Transverse colon (tissue), 4 donors: ENCODE data around the gene NBPF1. TPM values are rescaled to one million over a fixed set of nuclear protein-coding genes. Genes with fewer than 3 reads are reported as not detected.
"Not testable (repeated sequence)": the region's sequence is repeated elsewhere in the genome, so short reads cannot be mapped to it uniquely, and the experiment has no call there.

ENCODE experiments used
- DNase-seq: peaks from one replicate; pipeline ENCODE4 v3.0.0-alpha.2; 2019
- H3K27ac ChIP-seq, 4 donors: fragments of 200-600 bp; sonication (generic); 2 replicates each; pipeline ENCODE4 v1.5.1; 2016 to 2018; ENCODE audit warnings: inconsistent platforms in 4 of 4
- H3K27me3 ChIP-seq: fragments of 200-600 bp; sonication (generic); 2 replicates; pipeline ENCODE4 v1.5.1; 2017; ENCODE audit warnings: inconsistent platforms
- H3K36me3 ChIP-seq, 4 donors: fragments of 200-600 bp; sonication (generic); 2 replicates each; pipeline ENCODE4 v1.5.1; 2017 to 2019; ENCODE audit warnings: inconsistent platforms in 4 of 4
- H3K4me1 ChIP-seq, 4 donors: fragments of 200-600 bp; sonication (generic); 2 replicates each; pipeline ENCODE4 v1.5.1; 2017 to 2020; ENCODE audit warnings: inconsistent platforms in 4 of 4
- H3K4me3 ChIP-seq, 4 donors: fragments of 200-600 bp; sonication (generic); 1 replicate in 1 of 4; 2 replicates in 3 of 4; pipeline versions ENCODE4 v1.5.1 to v1.6.1; 2017 to 2019; ENCODE audit warnings: inconsistent platforms in 4 of 4
- H3K9me3 ChIP-seq, 2 donors: fragments of 200-600 bp; sonication (generic); 2 replicates each; pipeline ENCODE4 v1.5.1; 2017 to 2019; ENCODE audit warnings: inconsistent platforms in 2 of 2
- CTCF ChIP-seq, 5 experiments: fragments of 200-600 bp in 3 of 5; fragments of 450-650 bp in 2 of 5; sonication (generic) in 3 of 5; IDR thresholded peaks; 1 replicate in 2 of 5; 2 replicates in 3 of 5; pipeline ENCODE4 v1.5.1; 2016 to 2017; ENCODE audit warnings: antibody characterized with exemption in 5 of 5, inconsistent platforms in 3 of 5, mild to moderate bottlenecking in 2 of 5, moderate library complexity in 1 of 5
- EP300 ChIP-seq: sonication (generic); formaldehyde crosslinking; IDR thresholded peaks from one replicate; pipeline ENCODE4 v1.6.1; 2017; ENCODE audit warnings: antibody characterized with exemption, low read depth
- POLR2A ChIP-seq: fragments of 450-650 bp; IDR thresholded peaks from one replicate; pipeline ENCODE4 v1.6.1; 2016; ENCODE audit warnings: antibody characterized with exemption, mild to moderate bottlenecking, moderate library complexity
- POLR2AphosphoS5 ChIP-seq, 3 donors: sonication (generic); formaldehyde crosslinking; IDR thresholded peaks; one replicate each; pipeline ENCODE4 v1.6.1; 2016; ENCODE audit warnings: antibody characterized with exemption in 3 of 3
- WGBS, 2 donors: methylation state at CpG; one replicate each; pipeline ENCODE4 v1.1.5; 2018; ENCODE audit warnings: low coverage in 1 of 2; 5-methylcytosine and 5-hydroxymethylcytosine counted together
- in situ Hi-C, 4 donors: fragments of 200-750 bp; cut with MboI; loops; one replicate each; pipeline versions ENCODE4 v1.15.0 to v1.15.1; 2017; ENCODE audit warnings: low sequenced_read_pairs in 3 of 4, low pct_ligation_motif_present in 1 of 4, low pct_unique_long_range_greater_than_20kb in 1 of 4
- intact Hi-C: fragments of 100-400 bp; cut with DNase I; formaldehyde crosslinking; loops from one replicate; pipeline ENCODE4 v1.15.1; 2023; ENCODE audit warnings: low total_unique reads
- total RNA-seq, 4 donors: library from RNA; depleted of rRNA; stranded (reverse); fragments of >200 nt; gene quantifications; one replicate each; pipeline ENCODE4 v1.1.0, GENCODE V29; 2016

Gene NBPF1
- total RNA-seq, 4 donors from 2014 or later, result 70.1 to 178 (median 148) TPM

- no peak overlapping the region for H3K27ac ChIP-seq
- no peaks in the 10 kb centered on the region for H3K9me3 ChIP-seq
- no peaks in the 10 kb centered on the region for H3K36me3 ChIP-seq
- intact Hi-C loops (no loop called here), in situ Hi-C loops (no loop called here)
- 45% methylated on average over 12 of the region's 12 CpGs; no CpG with 5 or more reads in 1 of the 2 donors for WGBS, 2 donors
- no peak overlapping the region for H3K4me3 ChIP-seq
- H3K27me3 ChIP-seq, result peaks cover 67% of the 10 kb centered on the region
- no peaks in the 10 kb centered on the region for H3K4me1 ChIP-seq
- TF ChIP-seq POLR2AphosphoS5 (IDR thresholded peaks at IDR 0.05) (no peak), CTCF (IDR thresholded peaks at IDR 0.05) (no peak), EP300 (no peak), POLR2A (no peak)
- DNase-seq, result no peak
These were observed 92.1 kb downstream of the NBPF1 start for GRCh38 chr1:16521288-16521583.

- H3K4me1 ChIP-seq, H3K4me3 ChIP-seq, H3K9me3 ChIP-seq, DNase-seq, H3K27ac ChIP-seq, in situ Hi-C loops, intact Hi-C loops, H3K36me3 ChIP-seq: not testable (repeated sequence)
- H3K27me3 ChIP-seq, result peaks cover 67% of the 10 kb centered on the region
- WGBS, 2 donors, result 48 to 49% methylated on average over 11 to 33 of the region's 48 CpGs
These were observed 92.7 kb downstream of the NBPF1 start for GRCh38 chr1:16520435-16521287.

GRCh38 chr1:16519255-16519951, 94.0 kb downstream of the NBPF1 start:
- in situ Hi-C loops, H3K4me1 ChIP-seq, DNase-seq, H3K4me3 ChIP-seq, H3K36me3 ChIP-seq, H3K9me3 ChIP-seq, intact Hi-C loops, H3K27ac ChIP-seq: not testable (repeated sequence)
- 58 to 60% methylated on average over 3 to 6 of the region's 6 CpGs for WGBS, 2 donors
- peaks cover 58% of the 10 kb centered on the region for H3K27me3 ChIP-seq

- H3K9me3 ChIP-seq, H3K27ac ChIP-seq, H3K4me1 ChIP-seq, intact Hi-C loops, in situ Hi-C loops, H3K36me3 ChIP-seq, H3K4me3 ChIP-seq, DNase-seq: not testable (repeated sequence)
- 56 to 65% methylated on average over 2 to 3 of the region's 3 CpGs for WGBS, 2 donors
- H3K27me3 ChIP-seq, result peaks cover 53% of the 10 kb centered on the region
These were observed 94.5 kb downstream of the NBPF1 start for GRCh38 chr1:16518913-16519254.

GRCh38 chr1:16516694-16517410, 96.5 kb downstream of the NBPF1 start:
- H3K4me1 ChIP-seq, H3K9me3 ChIP-seq, H3K27ac ChIP-seq, intact Hi-C loops, in situ Hi-C loops, DNase-seq, H3K36me3 ChIP-seq, H3K4me3 ChIP-seq: not testable (repeated sequence)
- peaks cover 40% of the 10 kb centered on the region for H3K27me3 ChIP-seq
- 76% methylated on average over 5 of the region's 5 CpGs; no CpG with 5 or more reads in 1 of the 2 donors for WGBS, 2 donors
